IPS-NIHi7 (cell line): ENCODE measurements around the gene LENG9.

Experiments used
- DNase-seq: peaks from one replicate; pipeline ENCODE4 v3.0.0; 2012; ENCODE audit warnings: mixed read lengths; ENCODE audit errors: extremely low spot score

The LENG9 gene

GRCh38 chr19:54422136-54422535 is 41.4 kb downstream of the LENG9 start:
- no peak for DNase-seq

- no peak for DNase-seq
These were observed 42.1 kb downstream of the LENG9 start for GRCh38 chr19:54421521-54421920.

DNA sequence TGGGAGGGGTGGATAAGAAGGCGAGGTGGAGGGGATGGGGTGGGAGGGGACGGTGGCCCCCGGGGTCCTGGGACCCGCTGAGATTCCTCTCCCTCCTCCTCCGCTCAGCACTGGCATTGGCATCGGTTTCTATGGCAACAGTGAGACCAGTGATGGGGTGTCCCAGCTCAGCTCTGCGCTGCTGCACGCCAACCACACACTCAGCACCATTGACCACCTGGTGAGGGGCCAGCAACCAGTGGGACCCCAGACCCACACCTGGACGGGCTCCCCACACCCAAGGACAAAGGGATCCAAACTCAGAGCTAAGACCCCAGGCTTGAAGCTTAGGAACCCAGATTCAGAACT is 42.4 kb downstream of the LENG9 start:
- no peak for DNase-seq

GRCh38 chr19:54420383-54421168 is 43.0 kb downstream of the LENG9 start:
- DNase-seq: peak; percentile 78

GRCh38 chr19:54420068-54420382 is 43.6 kb downstream of the LENG9 start:
- no peak for DNase-seq

DNA sequence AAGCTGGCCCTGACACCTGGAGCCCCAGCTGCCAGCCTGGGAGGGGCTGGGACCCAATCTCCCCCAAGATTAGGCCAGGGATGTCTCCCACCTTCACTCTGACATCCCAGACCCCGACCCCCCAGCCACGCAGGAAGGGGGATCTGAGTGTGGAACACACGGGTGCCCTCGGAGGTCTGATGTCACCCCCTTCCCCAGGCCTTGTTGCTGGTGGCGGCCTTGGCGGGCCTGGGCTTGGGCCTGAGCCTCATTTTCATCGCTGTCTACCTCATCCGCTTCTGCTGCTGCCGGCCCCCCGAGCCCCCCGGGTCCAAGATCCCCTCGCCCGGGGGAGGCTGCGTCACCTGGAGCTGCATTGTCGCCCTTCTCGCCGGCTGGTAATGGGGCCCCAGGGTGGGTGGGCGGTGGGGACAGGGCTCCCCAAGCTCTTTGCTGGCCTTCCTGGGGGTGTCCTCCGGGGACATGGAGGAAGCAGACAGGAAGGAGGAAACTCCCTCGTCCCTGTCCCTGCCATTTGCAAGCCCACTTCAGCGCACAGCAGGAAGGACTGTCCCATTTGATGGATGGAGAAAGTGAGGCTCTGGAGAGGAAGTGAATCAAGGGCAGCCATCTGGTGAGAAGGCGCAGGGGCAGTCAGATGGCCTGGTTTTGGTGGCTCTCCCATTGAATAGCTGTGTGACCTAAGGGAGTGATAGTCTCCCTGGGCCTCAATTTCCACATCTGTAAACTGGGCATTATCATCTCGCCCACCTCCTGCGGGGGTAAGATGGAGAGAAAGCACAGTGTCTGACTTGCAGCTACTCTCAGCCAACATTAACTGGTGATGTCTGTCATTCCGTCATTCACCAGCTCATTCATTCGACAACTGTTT is 44.4 kb downstream of the LENG9 start:
- DNase-seq: no peak

DNA sequence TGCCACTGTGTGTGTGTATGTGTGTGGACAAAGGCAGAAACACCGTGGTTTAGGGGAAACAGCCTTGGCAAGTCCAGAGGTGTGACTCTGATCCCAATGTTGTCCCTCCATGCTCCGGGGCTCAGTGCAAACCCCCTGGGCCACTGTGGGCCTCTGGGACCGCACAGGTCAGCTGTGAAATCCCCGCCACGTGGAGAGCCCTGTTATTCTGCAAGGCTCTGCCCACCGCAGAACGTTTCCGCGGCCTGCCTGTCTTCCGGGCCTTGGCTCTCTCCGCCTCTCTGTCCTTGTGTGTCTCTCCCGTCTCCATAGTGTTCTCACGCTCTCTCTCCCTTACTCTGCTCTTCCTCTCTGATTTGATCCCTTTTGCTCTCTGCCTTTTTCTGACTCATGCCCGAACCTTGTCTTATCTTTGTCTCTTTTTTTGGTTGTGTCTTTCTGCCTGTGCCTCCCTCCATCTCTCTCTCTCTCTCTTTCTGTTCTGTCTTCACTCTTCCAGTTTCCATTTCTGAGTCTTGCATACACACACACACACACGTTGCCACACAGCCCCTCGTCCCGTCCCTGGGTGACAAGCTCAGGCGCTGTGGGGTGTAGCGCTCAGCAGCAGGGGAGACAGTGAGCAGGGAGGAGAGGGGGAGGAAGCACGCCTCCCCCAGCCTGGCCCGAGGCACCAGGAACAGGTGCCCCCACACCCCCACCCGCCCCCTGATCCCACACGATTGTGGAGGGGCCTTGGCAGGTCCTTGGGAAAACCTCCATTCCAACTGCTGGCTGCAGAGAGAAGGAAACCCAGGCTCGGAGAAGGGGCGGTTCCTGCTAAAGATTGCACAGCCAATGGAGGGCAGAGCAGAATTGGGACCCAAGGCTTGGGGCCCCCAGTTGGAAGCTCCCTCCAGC is 45.3 kb downstream of the LENG9 start:
- no peak for DNase-seq

- DNase-seq: no peak
These were observed 46.7 kb downstream of the LENG9 start for GRCh38 chr19:54416695-54417491.

DNA sequence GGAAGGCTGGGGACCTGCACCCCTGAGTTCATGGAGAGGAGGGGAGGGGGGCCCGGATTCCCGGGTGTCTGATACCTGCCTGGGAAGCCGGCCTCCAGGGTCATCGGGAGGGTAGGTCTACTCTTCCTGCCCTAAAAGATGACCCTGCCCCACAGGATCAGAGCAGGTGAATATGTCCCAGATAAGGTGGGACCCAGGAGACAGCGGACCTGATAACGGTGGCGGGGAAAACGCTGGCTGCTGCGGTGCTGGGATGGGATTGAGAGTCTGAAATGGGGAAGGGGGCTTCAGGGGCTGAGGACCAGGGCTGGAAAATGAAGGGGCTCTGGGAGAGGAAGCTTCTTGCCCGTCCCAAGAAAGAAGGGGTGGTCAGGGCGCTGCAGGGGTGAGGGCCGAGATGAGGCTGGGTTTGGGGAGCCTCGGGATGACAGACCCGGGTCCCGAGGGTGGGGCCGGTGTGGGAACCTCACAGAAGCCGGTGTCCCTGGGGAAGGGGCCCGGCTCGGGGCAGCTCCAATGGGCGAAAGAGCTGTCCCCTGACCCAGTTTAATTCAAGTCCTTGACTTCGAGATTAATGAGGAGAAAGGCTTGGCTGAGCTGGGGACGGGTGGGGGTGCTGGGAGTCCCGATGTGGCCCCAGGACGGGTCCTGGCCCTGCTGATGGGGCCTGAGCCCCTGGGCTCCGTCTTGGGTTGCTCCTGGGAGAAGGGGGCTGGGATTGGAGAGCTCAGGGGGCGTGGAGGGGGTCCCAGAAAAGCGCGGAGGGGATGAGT is 47.5 kb downstream of the LENG9 start:
- DNase-seq: no peak

GRCh38 chr19:54415208-54415900 is 48.2 kb downstream of the LENG9 start, which contains the start of gene TTYH1:
TTYH1 (plus strand) TSS chr19:54415464; CDS start chr19:54415553, 89 bp downstream.
- peak; percentile 92 for DNase-seq

- no peak for DNase-seq
These were observed 49.4 kb downstream of the LENG9 start for GRCh38 chr19:54414156-54414555.

GRCh38 chr19:54412877-54413276 is 50.7 kb downstream of the LENG9 start:
- no peak for DNase-seq
